ENCODE measurements around the gene RPL37A. TPM values are rescaled to one million over a fixed set of nuclear protein-coding genes. Genes with fewer than 3 reads are reported as not detected.

RPL37A gene
- total RNA-seq, 1 donor from 2014 or later = 1,730 TPM

DNA sequence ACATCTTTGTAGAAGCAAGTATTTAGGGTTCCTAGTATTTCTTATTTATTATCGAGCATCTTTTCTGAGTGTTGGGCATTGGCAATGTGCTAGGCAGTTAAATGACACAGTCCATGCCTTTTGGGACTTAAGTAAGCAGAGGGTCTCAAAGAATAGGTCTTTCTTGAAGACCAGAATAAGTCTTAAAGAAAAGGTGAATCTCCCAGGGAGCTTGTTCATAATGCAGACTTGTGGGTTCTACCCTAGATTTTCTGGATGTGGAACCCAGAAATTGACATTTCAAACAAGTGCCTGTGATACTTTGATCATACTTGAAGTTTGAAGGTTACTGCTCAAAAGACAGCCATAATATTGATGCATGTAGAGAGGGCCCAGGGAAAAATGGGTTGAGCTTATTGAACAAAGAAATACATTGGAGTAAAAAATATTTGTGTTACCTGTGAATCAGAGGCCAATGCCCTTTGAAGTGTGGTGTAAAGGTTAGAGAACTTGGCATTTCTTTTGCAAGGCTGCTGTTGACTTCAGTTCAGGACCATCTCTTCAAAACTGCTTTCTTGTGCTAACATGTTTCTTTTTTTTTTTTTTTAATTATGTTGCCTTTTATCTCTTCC lies 24.4 kb downstream of the RPL37A start:
- H3K4me2 ChIP-seq = no peak overlapping the region
- H2AFZ ChIP-seq (replicated peaks) = no peak overlapping the region
- H3K79me2 ChIP-seq (ENCODE audit: low read depth) = no peaks in the 10 kb centered on the region
- H3K36me3 Mint-ChIP-seq = peaks cover 6% of the 10 kb centered on the region
- no peak overlapping the region for H3K4me3 Mint-ChIP-seq
- no peaks in the 10 kb centered on the region for H3K36me3 ChIP-seq
- H3K4me1 ChIP-seq = no peaks in the 10 kb centered on the region
- H3K9me3 Mint-ChIP-seq = peaks cover 2% of the 10 kb centered on the region
- H3K27ac Mint-ChIP-seq = no peak overlapping the region
- no peak overlapping the region for H3K4me3 ChIP-seq
- peaks cover 12% of the 10 kb centered on the region for H4K20me1 ChIP-seq (ENCODE audit: low read depth)
- DNase-seq (ENCODE audit: low spot score) = no peak
- peaks cover 33% of the 10 kb centered on the region for H3K4me1 Mint-ChIP-seq
- no peak overlapping the region for H3K9ac ChIP-seq
- H3K9me3 ChIP-seq (ENCODE audit: low read depth) = no peaks in the 10 kb centered on the region
- H3K27me3 Mint-ChIP-seq (ENCODE audit: insufficient read depth, low read depth) = peaks cover 2% of the 10 kb centered on the region
- peaks cover 2% of the 10 kb centered on the region for H3F3A ChIP-seq (ENCODE audit: low read depth)
- TF ChIP-seq EZH2phosphoT487 (IDR thresholded peaks at IDR 0.05) (no peak), EZH2 (IDR thresholded peaks at IDR 0.05) (no peak)
- TF ChIP-seq, protein P1, sequence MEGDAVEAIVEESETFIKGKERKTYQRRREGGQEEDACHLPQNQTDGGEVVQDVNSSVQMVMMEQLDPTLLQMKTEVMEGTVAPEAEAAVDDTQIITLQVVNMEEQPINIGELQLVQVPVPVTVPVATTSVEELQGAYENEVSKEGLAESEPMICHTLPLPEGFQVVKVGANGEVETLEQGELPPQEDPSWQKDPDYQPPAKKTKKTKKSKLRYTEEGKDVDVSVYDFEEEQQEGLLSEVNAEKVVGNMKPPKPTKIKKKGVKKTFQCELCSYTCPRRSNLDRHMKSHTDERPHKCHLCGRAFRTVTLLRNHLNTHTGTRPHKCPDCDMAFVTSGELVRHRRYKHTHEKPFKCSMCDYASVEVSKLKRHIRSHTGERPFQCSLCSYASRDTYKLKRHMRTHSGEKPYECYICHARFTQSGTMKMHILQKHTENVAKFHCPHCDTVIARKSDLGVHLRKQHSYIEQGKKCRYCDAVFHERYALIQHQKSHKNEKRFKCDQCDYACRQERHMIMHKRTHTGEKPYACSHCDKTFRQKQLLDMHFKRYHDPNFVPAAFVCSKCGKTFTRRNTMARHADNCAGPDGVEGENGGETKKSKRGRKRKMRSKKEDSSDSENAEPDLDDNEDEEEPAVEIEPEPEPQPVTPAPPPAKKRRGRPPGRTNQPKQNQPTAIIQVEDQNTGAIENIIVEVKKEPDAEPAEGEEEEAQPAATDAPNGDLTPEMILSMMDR (IDR thresholded peaks at IDR 0.05) = no peak
- no peaks in the 10 kb centered on the region for H3K27me3 ChIP-seq
- no peak overlapping the region for H3K27ac ChIP-seq

- no peaks in the 10 kb centered on the region for H3K79me2 ChIP-seq (ENCODE audit: low read depth)
- H3K36me3 Mint-ChIP-seq = peaks cover 6% of the 10 kb centered on the region
- peaks cover 2% of the 10 kb centered on the region for H3K27me3 Mint-ChIP-seq (ENCODE audit: insufficient read depth, low read depth)
- no peak overlapping the region for H3K27ac Mint-ChIP-seq
- H3K4me3 ChIP-seq = no peak overlapping the region
- peaks cover 2% of the 10 kb centered on the region for H3K9me3 Mint-ChIP-seq
- DNase-seq (ENCODE audit: low spot score) = no peak
- TF ChIP-seq, protein P1 (IDR thresholded peaks at IDR 0.05) = no peak
- TF ChIP-seq EZH2phosphoT487 (IDR thresholded peaks at IDR 0.05) (no peak), EZH2 (IDR thresholded peaks at IDR 0.05) (no peak)
- H3K4me2 ChIP-seq = no peak overlapping the region
- no peaks in the 10 kb centered on the region for H3K9me3 ChIP-seq (ENCODE audit: low read depth)
- H3K4me3 Mint-ChIP-seq = no peak overlapping the region
- H3K9ac ChIP-seq = no peak overlapping the region
- no peaks in the 10 kb centered on the region for H3K27me3 ChIP-seq
- H4K20me1 ChIP-seq (ENCODE audit: low read depth) = no peaks in the 10 kb centered on the region
- H3F3A ChIP-seq (ENCODE audit: low read depth) = no peaks in the 10 kb centered on the region
- no peaks in the 10 kb centered on the region for H3K36me3 ChIP-seq
- no peak overlapping the region for H3K27ac ChIP-seq
- no peaks in the 10 kb centered on the region for H3K4me1 ChIP-seq
- peaks cover 20% of the 10 kb centered on the region for H3K4me1 Mint-ChIP-seq
- no peak overlapping the region for H2AFZ ChIP-seq (replicated peaks)
Measured at GRCh38 chr2:216525972-216526371, 27.3 kb downstream of the RPL37A start.

GRCh38 chr2:216526939-216527338 lies 28.3 kb downstream of the RPL37A start:
- Mint-ChIP-seq H3K4me1 (peaks cover 20% of the 10 kb centered on the region), H3K4me3 (no peak overlapping the region), H3K27me3 (ENCODE audit: insufficient read depth, low read depth) (peaks cover 2% of the 10 kb centered on the region), H3K27ac (no peak overlapping the region), H3K36me3 (peaks cover 6% of the 10 kb centered on the region), H3K9me3 (peaks cover 2% of the 10 kb centered on the region)
- Histone ChIP-seq H3K79me2 (ENCODE audit: low read depth) (no peaks in the 10 kb centered on the region), H4K20me1 (ENCODE audit: low read depth) (no peaks in the 10 kb centered on the region), H3K9me3 (ENCODE audit: low read depth) (no peaks in the 10 kb centered on the region), H3K27ac (no peak overlapping the region), H3F3A (ENCODE audit: low read depth) (no peaks in the 10 kb centered on the region), H3K4me3 (no peak overlapping the region), H3K9ac (no peak overlapping the region), H3K36me3 (no peaks in the 10 kb centered on the region), H3K4me2 (no peak overlapping the region), H3K27me3 (no peaks in the 10 kb centered on the region), H2AFZ (replicated peaks) (no peak overlapping the region), H3K4me1 (peaks cover under 1% of the 10 kb centered on the region)
- no peak for DNase-seq (ENCODE audit: low spot score)
- TF ChIP-seq, protein P1 (IDR thresholded peaks at IDR 0.05) = no peak
- TF ChIP-seq EZH2 (IDR thresholded peaks at IDR 0.05) (no peak), EZH2phosphoT487 (IDR thresholded peaks at IDR 0.05) (no peak)
